ENCODE data around the gene PI4K2A.

The PI4K2A gene

GRCh38 chr10:97686962-97687784 is 46.7 kb downstream of the PI4K2A start, which contains the start of gene AVPI1 (continued):
- TF ChIP-seq ZNF777 (tag by site-specific recombination; IDR thresholded peaks at IDR 0.05; ENCODE audit: borderline replicate concordance) (no peak), ZXDB (tag by site-specific recombination; IDR thresholded peaks at IDR 0.05) (peak; percentile 99), FEZF1 (tag by site-specific recombination; IDR thresholded peaks at IDR 0.05) (peak; percentile 43; the same call in 1 of the 2 replicates), KLF9 (tag by site-specific recombination; IDR thresholded peaks at IDR 0.05; ENCODE audit: low read depth) (peak; percentile 100), PRDM1 (tag by site-specific recombination; IDR thresholded peaks at IDR 0.05) (peak; percentile 73), KLF10 (tag by site-specific recombination; IDR thresholded peaks at IDR 0.05) (peak; percentile 100), ZNF639 (tag by site-specific recombination; IDR thresholded peaks at IDR 0.05) (peak; percentile 48; the same call in 1 of the 2 replicates), ZSCAN30 (tag by site-specific recombination; IDR thresholded peaks at IDR 0.05) (peak; percentile 76), YY2 (tag by site-specific recombination; IDR thresholded peaks at IDR 0.05) (no peak), ZNF155 (tag by site-specific recombination; IDR thresholded peaks at IDR 0.05) (no peak), ZNF239 (tag by site-specific recombination; IDR thresholded peaks at IDR 0.05) (no peak), ZNF514 (tag by site-specific recombination; IDR thresholded peaks at IDR 0.05) (no peak), ZNF585B (tag by site-specific recombination; IDR thresholded peaks at IDR 0.05) (no peak), ZNF184 (tag by site-specific recombination; IDR thresholded peaks at IDR 0.05) (peak; percentile 86), MZF1 (tag by site-specific recombination; IDR thresholded peaks at IDR 0.05; ENCODE audit: borderline replicate concordance) (peak; percentile 16; the same call in 1 of the 2 replicates), ZNF48 (tag by site-specific recombination; IDR thresholded peaks at IDR 0.05) (no peak), ZNF335 (tag by site-specific recombination; conservative IDR thresholded peaks at IDR 0.05) (peak; percentile 94), SETDB1 (IDR thresholded peaks at IDR 0.05; ENCODE audit: insufficient read length, low read length) (no peak), YY1 (tag by site-specific recombination; IDR thresholded peaks at IDR 0.05) (no peak), ZFP3 (tag by site-specific recombination; IDR thresholded peaks at IDR 0.05; ENCODE audit: low read depth) (no peak), KLF16 (tag by site-specific recombination; IDR thresholded peaks at IDR 0.05) (peak; percentile 98), ZBTB1 (tag by site-specific recombination; IDR thresholded peaks at IDR 0.05) (peak; percentile 99), ZNF112 (tag by site-specific recombination; IDR thresholded peaks at IDR 0.05) (no peak), ZNF792 (tag by site-specific recombination; IDR thresholded peaks at IDR 0.05) (no peak), GLIS1 (tag by site-specific recombination; IDR thresholded peaks at IDR 0.05) (peak; percentile 85), ZBTB49 (tag by site-specific recombination; IDR thresholded peaks at IDR 0.05; ENCODE audit: low read depth) (no peak), ZNF529 (tag by site-specific recombination; IDR thresholded peaks at IDR 0.05; ENCODE audit: insufficient replicate concordance) (no peak), ZNF354C (tag by site-specific recombination; IDR thresholded peaks at IDR 0.05; ENCODE audit: borderline replicate concordance, low read depth) (no peak)
- TF ChIP-seq, protein P1, sequence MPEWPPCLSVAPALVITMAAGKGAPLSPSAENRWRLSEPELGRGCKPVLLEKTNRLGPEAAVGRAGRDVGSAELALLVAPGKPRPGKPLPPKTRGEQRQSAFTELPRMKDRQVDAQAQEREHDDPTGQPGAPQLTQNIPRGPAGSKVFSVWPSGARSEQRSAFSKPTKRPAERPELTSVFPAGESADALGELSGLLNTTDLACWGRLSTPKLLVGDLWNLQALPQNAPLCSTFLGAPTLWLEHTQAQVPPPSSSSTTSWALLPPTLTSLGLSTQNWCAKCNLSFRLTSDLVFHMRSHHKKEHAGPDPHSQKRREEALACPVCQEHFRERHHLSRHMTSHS (tag by site-specific recombination; IDR thresholded peaks at IDR 0.05) = no peak
- TF ChIP-seq, protein P2, sequence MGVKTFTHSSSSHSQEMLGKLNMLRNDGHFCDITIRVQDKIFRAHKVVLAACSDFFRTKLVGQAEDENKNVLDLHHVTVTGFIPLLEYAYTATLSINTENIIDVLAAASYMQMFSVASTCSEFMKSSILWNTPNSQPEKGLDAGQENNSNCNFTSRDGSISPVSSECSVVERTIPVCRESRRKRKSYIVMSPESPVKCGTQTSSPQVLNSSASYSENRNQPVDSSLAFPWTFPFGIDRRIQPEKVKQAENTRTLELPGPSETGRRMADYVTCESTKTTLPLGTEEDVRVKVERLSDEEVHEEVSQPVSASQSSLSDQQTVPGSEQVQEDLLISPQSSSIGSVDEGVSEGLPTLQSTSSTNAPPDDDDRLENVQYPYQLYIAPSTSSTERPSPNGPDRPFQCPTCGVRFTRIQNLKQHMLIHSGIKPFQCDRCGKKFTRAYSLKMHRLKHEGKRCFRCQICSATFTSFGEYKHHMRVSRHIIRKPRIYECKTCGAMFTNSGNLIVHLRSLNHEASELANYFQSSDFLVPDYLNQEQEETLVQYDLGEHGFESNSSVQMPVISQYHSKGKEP (tag by site-specific recombination; IDR thresholded peaks at IDR 0.05) = peak; percentile 94
- TF ChIP-seq, protein P3, sequence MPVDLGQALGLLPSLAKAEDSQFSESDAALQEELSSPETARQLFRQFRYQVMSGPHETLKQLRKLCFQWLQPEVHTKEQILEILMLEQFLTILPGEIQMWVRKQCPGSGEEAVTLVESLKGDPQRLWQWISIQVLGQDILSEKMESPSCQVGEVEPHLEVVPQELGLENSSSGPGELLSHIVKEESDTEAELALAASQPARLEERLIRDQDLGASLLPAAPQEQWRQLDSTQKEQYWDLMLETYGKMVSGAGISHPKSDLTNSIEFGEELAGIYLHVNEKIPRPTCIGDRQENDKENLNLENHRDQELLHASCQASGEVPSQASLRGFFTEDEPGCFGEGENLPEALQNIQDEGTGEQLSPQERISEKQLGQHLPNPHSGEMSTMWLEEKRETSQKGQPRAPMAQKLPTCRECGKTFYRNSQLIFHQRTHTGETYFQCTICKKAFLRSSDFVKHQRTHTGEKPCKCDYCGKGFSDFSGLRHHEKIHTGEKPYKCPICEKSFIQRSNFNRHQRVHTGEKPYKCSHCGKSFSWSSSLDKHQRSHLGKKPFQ (tag by site-specific recombination; IDR thresholded peaks at IDR 0.05) = no peak
- TF ChIP-seq, protein P4, sequence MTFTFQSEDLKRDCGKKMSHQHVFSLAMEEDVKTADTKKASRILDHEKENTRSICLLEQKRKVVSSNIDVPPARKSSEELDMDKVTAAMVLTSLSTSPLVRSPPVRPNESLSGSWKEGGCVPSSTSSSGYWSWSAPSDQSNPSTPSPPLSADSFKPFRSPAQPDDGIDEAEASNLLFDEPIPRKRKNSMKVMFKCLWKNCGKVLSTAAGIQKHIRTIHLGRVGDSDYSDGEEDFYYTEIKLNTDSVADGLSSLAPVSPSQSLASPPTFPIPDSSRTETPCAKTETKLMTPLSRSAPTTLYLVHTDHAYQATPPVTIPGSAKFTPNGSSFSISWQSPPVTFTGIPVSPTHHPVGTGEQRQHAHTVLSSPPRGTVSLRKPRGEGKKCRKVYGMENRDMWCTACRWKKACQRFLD (tag by site-specific recombination; IDR thresholded peaks at IDR 0.05) = no peak
